NCI-H2081 treated with DMSO at 0.1 percent for 48 hours (cell line): Measurements from ENCODE around the gene LRPAP1.
"Not testable (repeated sequence)": the region's sequence is repeated elsewhere in the genome, so short reads cannot be mapped to it uniquely, and the experiment has no call there.

Experiments
- DNase-seq: peaks from one replicate; lab custom pipeline; 2025; lab: John Stamatoyannopoulos, UW

LRPAP1 gene, protein sequence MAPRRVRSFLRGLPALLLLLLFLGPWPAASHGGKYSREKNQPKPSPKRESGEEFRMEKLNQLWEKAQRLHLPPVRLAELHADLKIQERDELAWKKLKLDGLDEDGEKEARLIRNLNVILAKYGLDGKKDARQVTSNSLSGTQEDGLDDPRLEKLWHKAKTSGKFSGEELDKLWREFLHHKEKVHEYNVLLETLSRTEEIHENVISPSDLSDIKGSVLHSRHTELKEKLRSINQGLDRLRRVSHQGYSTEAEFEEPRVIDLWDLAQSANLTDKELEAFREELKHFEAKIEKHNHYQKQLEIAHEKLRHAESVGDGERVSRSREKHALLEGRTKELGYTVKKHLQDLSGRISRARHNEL

DNA sequence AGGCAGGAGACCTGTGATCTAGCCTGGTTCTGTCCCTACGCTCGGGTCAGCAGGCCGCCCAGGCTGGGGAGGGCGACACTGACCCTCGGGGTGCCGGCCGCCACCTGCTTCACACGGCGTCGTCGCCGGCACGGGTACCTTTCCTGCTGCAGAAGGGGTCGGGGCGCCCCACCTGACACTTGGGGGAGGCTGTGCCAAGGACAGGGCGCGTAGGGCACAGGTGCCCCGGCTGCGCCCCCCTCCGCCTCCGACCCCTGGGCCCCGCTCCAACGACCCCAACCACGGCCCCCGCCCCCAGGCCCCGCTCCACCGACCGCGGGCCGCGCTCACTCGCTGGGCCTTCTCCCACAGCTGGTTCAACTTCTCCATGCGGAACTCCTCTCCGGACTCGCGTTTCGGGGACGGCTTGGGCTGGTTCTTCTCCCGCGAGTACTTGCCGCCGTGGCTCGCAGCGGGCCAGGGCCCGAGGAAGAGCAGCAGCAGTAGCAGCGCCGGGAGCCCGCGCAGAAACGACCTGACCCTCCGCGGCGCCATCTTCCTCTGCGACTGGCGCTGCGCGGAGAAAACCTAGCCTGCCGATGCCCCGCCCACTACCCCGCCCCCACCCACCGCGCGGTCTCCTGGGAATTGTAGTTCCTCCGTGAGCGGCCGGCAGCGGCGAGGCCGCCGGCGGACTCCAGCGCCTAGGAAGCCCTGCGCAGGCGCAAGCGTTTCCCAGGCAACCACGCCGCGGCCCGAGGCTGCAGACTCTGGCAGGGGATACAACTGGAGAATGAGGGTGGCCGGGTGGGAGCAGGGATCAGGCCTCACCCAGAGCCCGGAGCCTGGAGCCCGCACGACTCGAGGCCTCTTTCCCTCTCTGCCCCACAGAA is at the start of gene LRPAP1:
Gene LRPAP1 (minus strand): TSS at position 544 of the 872 bp plus-strand sequence. CDS start 10 bp downstream, at position 534.
- DNase-seq, result peak; percentile 42

DNA sequence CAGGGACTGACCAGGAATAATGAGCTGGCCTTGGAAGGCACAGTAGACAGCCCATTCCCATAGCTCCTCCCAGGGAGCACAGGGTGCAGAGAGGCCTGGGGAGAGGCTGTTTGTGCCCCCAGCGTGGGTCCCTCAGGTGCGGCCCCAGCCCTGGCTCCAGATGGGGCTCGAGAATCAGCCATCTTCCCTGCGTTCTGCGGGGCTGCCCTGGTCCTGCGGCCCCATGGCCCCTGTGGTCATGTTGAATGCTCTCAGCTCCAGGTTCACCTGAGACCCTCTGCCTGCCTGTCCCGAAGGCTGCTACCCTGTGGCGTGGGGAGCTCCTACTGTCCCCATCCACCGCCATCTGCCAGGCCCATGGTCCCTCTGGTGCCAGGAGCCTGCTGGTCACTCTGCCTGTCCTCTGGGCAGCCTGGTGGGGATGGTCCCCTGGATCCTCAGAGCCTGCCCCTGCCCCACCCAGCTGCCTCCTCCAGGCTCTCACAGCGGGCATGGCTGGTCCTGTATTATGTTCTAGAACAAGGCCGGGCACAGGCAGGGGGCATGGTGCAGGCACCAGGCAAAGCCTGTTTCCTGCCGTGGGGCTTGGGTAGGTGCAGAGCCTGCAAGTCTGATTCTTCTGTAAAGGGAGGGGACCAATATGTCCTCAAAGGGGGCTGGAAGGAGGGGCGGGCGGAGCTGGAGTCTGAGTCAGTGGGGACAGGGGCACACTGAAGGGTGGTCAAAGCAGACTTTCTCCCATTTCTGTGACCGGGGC is 49.3 kb upstream of the LRPAP1 start:
- DNase-seq, result not testable (repeated sequence)

DNA sequence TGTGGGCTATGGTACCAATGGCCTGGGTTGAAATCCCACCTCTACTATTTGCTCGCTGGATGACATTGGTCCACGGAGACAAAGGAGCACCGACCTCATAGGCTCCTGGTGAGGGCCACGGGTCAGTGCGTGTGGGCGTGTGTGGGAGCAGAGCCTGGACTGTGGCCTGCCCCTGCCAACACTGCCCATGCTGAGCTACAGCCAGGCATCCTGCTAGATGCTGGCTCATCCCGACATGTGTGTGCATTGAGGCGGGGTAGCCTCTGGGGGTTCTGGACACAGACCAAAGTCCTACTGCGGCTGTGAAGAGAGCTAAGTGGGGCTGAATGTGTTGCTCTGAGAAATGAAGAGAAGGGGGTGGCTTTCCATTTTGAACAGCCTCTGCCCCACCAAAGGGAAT is 48.6 kb upstream of the LRPAP1 start:
- DNase-seq, result not testable (repeated sequence)

DNA sequence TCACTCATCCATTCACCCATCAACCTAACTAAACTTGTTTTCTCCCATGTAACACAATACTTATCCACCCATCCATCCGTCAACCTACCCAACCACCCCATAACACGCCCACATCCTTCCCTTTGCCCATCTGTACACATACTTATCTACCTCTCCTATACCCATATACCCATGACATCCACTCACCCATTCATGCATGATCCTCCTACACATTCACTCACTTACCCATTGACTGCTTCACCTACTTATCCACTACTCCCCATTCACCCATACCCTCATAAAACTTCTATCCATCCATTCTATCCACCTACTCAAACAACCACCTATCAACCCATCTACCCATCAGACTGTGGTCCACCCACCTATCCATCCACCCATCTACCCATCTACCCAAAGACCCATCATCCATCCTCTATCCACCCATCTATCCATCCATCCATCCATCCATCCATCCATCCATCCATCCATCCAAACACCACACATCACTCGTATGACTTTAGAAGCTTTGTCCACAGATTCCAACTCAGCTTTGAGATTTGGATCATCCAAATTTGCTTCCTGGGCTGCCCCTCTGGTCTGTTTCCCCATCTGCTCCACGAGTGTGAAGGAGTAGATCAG is 46.4 kb upstream of the LRPAP1 start:
- DNase-seq, result not testable (repeated sequence)

DNA sequence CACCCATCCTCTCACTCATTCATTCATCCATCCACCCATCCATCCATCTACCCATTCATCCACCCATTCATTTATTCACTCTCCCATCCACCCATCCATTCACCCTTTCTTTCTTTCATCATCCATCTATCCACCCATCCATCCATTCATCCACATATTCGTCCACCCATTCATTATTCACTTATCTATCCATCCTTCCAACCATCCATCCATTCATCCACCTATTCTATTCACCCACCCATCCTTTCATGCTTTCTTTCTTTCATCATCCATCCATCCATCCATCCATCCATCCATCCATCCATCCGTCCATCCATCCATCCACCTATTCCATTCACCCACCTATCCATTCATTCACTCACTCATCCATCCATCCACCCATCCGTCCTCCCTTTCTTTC is 45.8 kb upstream of the LRPAP1 start:
- not testable (repeated sequence) for DNase-seq

DNA sequence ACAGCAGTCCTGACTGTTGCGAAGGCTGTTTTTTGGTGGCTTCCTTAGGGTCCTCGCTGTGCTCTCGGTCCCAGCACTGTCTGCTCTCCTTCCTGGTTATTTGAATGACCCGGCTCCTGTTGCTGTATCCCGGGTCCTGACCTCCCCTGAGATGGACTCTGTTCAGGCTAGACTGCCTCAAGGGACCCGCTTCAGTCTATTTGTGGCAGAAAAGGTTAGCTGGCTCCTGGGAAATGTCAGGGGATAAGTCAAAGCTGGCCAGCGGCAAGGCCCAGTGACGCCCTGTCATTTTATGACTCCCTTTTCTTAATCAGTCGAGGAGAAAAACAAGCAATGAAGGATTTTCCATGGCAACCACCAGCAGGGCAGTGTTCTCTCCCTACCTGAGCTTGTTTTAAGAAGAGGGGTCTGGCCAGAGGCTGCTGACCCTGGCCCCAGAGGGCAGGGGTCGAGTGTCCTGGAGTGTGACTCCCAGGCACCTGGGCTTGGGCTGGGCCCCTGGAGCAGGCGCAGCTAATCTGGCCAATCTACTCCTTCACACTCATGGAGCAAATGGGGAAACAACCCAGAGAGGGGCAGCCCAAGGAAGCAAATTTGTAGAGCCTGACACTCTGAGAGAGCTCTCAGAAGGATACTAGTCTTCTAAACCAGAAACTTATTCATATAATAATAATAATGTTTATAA is 45.1 kb upstream of the LRPAP1 start:
- DNase-seq, result not testable (repeated sequence)

DNA sequence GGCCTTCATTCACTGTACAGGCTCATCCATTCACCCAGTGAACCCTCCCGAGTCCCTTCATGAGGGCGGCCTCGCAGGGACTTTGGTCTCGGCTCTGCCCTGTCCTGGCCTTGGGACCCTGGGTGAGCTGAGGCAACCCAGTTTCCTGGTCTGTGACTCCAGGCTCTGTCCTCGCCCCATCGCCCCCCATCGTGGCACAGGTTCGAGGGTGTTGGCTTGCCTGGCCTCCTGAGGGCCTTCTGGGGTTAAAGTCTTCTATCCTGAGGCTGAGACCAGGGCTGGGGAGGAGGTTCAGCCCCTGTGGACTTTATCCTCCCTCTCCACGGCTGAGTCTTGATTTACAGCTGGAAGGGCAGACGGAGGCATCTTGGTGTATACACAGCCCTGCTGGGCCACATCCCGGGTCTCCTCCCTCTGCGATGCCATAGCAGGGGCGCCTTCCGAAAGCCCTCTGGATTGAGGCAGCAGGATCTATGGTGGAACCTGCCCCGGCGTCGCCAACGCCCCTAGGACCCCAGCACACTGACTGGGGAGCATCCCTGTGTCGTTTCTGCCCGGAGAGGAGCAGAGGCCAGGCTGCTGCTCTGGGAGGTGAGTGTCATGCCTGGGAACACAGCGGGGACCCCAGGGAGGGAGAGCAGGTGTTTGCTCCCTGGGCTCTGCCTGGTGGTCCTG is 44.4 kb upstream of the LRPAP1 start:
- not testable (repeated sequence) for DNase-seq

DNA sequence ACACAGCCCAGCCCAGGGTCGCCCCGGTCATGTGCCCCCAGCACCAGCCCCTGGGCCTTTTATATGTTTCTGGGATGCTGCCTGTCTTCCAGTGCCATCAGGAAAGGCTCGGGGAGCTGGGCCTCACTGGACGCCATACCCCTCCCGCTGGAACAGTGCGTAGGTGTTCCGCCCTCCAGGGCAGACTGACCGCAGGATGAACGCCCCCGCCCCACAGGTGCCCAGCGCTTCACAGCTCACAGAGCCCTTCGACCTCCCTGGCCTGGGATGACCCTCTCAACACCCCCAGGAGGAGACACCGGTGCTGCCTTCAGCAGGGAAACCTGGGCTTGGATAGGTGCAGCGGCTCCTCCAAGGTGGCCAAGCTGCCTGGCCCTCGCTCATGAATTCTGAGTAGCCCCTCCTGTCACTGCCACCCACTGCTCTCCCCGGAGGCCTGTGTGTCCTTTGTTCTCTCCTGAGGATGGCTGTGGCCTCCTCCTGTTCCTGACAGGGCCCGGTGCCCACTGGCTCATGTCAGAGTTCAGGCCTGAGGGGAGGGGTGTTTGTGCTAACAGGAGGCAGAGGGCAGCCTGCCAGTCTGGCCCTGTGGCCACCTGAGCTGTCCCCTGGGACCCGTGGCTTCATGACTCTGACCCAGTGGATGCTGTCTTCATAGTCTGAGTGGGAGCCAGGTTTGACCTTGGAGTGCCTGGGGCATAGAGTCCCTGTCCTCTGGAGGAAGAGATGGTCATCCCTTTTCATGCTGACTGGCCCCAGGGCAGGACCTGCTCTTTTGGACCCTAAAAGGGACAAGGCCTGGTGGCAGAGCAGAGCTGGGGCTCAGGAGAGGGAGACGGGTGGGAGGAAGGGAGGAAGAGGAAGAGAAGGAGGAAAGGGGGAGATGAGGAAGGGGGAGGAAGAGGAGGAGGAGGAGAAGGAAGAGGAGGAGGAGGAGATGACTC is 43.5 kb upstream of the LRPAP1 start:
- not testable (repeated sequence) for DNase-seq

DNA sequence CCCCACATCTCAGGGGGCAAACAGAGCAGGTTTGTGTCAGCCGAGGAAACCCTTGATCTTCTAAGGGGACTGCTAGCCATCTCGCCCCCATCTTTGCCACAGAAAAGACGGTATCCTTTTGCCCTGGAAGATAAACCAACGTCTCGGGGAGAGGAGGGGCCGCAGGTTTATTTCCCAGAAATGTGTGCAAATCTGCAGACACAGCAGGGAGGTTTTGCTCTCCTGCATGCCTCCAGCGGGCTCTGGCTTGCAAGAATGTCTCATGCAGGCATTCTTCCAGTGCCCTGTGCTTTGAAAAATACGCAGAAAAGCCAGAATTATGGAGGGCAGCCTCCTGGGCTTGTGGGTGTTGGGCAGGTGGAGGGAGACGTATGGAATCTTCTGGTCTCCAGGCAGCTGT is 42.6 kb upstream of the LRPAP1 start:
- DNase-seq, result not testable (repeated sequence)

DNA sequence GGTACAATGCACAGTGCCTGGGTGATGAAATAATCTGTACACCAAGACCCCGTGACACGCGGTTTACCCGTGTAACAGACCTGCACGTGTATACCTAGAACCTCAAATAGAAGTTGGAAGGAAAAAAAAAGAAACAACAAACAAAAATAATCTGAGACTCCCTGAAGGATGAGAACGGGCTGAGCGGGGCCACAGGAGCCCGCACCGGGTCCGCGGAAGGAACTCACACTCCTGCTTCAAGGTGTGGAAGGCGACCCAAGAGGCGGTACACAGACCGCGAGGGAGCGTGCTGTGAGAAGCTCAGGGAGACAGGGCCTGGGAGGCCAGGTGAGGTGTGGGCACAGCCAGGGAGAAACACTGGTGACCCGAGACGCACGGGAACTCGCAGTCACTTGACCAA is 42.1 kb upstream of the LRPAP1 start:
- not testable (repeated sequence) for DNase-seq

DNA sequence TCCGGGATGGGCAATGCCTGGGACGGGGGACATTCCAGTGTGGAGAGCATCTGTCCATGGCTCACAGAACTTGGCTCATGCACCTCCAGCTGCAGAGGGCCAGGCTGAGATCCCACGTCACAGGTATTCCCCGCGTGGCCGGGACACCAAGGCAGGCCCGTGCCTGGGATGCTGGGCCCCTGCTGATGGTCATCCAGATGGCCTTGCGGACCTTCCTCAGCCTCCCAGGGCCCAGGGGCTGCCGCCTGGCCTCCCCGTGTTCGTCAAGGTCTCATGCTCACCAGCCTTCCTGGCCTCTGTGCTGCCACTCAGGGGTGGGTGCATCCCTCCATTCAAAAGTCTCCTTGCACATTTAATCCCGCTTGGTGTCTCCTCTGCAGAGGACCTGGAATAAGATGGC is 40.9 kb upstream of the LRPAP1 start:
- DNase-seq, result no peak

DNA sequence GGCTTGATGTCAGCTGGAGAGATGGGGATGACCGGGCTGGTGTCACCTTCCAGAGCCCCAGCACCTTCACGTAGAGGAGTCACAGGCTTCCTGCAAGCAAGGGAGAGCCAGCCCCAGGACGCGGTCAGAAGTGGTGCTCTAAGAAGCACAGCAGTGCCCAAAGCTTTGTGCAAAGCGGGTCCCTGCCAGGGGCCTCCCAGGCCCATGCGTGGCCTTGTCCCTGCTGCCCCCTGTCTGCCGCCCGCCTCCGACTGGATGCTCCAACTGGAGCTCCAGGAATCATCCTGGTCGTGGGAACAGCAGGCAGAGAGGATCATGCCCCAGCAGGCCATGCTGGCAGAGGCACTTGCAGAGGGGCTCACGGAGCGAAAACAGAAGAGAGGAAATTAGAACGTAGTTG is 40.1 kb upstream of the LRPAP1 start:
- no peak for DNase-seq

DNA sequence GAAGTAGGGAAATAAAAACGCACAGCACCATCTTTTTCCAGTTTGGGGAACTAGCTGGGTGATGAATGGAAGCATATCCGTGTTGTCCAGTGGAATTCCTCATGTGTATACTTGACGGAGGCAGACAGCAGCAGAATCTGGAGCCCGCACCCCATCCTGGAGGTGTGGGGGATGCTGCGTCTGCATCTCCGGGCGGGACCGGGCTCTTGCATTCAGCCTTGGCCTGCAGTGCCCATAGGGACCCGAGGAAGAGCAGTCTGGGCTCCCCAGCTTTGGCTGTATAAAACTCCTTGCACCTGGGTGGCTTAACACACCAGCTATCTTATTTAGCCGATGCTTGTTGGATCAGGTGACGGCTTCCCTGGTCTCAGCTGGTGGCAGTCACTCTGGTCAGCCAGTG is 39.7 kb upstream of the LRPAP1 start:
- no peak for DNase-seq

DNA sequence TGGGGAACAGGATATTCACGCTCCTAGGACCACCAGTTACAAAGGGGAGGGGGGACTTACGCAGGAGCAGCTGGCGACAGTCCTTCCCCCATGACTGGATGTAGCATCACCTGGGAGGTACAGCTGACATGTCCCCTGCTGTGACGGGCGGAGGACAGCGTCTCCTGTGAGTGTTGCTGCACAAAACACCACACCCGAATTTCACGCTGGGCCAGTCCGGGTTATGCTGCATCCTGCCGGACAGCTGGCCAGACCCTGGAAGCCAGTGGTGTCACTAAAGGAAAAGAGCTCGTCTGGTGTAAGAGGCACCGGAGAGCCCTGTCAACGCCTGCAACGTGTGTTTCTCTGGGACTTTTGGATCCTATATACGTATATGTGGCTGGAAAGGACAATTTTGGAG is 38.7 kb upstream of the LRPAP1 start:
- not testable (repeated sequence) for DNase-seq

DNA sequence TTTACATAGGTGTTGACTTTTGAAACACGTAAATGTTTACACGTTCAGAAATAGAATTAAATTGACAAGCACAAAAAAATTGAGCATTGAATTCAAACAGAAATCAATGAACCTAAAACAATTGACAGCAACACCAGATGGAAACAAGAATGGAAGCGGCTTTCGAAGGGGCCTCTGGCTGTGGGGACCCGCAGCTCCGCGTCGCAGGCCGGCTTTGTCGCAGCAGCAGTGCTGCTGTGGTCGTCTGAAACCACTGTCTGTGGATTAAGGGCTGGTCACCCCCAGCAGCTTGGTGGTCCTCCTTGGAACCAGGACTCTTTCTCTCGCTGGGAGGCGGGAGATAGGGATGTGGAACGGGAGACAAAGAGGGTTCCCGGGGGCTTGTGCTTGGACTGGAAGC is 37.4 kb upstream of the LRPAP1 start:
- DNase-seq, result not testable (repeated sequence)

DNA sequence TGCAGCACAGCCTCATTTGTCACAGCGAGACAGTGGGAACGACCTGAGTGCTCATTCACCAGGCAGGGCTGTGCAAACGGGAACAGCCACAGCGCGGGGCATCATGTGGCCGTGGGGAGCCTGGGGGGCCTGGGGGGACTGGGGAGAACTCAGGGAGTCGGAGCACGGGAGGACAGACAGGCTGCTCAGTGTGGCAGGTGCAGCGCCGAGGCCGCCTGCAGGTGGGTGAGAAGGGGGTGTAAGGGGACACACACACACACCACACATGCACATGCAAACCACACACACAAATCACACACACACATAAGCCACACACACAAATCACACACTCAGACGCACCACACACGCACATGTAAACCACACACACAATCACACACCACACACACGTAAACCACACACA is 34.5 kb upstream of the LRPAP1 start:
- not testable (repeated sequence) for DNase-seq

DNA sequence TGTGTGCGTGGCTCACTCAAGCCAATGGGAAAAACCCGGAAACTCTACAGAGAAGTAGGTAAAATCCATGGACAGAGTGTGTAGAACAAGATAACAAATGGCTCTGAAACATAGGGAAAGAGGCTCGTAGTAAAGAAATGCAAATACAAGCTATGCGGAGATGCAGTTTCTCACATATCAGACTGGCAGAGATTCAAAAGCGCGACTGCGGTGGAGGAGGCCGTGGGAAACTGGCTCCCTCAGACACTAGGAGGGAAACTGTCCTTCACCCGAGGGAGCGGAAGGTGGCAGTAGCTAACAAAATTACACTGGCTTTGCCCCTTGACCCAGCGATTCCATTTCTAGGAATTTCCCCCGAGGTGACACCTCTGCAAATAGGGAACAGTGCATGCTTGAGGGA is 34.1 kb upstream of the LRPAP1 start:
- DNase-seq, result not testable (repeated sequence)

DNA sequence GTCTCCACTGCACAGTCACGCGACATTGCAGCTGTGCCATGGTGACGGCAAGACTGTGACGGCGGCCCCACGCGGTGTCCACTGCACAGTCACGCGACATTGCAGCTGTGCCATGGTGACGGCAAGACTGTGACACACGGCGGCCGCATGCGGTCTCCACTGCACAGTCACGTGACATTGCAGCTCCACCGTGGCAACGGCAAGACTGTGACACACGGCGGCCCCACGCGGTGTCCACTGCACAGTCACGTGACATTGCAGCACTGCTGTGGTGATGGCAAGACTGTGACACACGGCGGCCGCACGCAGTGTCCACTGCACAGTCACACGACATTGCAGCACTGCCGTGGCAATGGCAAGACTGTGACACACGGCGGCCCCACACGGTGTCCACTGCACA is 32.7 kb upstream of the LRPAP1 start:
- DNase-seq, result not testable (repeated sequence)

DNA sequence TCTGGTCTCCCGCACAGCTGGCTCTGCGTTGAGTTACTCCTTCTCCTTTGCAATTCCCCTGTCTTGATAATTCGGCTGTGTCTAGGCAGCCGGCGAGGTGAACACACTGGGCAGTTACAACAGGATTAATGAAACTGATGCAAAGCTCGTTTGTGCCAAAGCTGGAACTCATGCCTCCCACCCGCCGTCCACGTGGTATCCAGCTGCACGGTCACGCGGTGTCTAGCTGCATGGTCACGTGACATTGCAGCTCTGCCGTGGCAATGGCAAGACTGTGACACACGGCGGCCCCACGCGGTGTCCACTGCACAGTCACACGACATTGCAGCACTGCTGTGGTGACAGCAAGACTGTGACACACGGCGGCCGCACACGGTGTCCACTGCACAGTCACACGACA is 31.2 kb upstream of the LRPAP1 start:
- DNase-seq, result no peak
